HG02571 (cell line): ENCODE results near the gene MPHOSPH8.
A peak's percentile ranks its signal among the peaks of the same experiment; 100 is the strongest.

ENCODE experiments used
- ATAC-seq: cut with Tn5 transposase; IDR thresholded peaks from one replicate; pipeline ENCODE4 v1.9.1; 2021; ENCODE audit warnings: mild to moderate bottlenecking, moderate library complexity; ENCODE audit not compliant: unreplicated experiment

MPHOSPH8 gene, protein sequence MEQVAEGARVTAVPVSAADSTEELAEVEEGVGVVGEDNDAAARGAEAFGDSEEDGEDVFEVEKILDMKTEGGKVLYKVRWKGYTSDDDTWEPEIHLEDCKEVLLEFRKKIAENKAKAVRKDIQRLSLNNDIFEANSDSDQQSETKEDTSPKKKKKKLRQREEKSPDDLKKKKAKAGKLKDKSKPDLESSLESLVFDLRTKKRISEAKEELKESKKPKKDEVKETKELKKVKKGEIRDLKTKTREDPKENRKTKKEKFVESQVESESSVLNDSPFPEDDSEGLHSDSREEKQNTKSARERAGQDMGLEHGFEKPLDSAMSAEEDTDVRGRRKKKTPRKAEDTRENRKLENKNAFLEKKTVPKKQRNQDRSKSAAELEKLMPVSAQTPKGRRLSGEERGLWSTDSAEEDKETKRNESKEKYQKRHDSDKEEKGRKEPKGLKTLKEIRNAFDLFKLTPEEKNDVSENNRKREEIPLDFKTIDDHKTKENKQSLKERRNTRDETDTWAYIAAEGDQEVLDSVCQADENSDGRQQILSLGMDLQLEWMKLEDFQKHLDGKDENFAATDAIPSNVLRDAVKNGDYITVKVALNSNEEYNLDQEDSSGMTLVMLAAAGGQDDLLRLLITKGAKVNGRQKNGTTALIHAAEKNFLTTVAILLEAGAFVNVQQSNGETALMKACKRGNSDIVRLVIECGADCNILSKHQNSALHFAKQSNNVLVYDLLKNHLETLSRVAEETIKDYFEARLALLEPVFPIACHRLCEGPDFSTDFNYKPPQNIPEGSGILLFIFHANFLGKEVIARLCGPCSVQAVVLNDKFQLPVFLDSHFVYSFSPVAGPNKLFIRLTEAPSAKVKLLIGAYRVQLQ

GRCh38 chr13:19633479-19634255, at the start of gene MPHOSPH8:
MPHOSPH8 (plus strand) TSS chr13:19633659; CDS start chr13:19633749, 90 bp downstream.
- ATAC-seq = peak; percentile 94

- peak; percentile 81 for ATAC-seq
Measured at GRCh38 chr13:19586904-19587634, 46.4 kb upstream of the MPHOSPH8 start.

GRCh38 chr13:19587635-19588300, 45.7 kb upstream of the MPHOSPH8 start:
- ATAC-seq = peak; percentile 76

DNA sequence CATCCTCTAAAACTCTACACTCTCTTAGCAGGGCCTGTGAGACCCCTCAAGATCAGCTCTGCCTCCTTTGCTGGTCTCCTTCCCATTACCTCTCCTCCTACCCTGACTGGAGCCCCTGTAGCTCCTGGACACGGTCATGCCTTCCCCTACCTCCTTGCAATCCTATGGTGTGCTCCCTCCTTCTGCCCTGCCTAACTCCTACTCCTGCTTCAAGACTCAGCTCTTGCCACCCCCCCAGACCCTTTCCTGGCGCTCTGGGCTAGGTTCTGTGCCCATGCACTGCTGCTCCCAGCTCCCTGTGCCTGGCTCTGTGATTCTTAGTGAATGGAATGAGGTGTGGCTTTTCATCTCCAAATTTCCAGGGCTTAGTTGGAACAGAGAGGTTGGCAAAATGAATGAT, 44.1 kb upstream of the MPHOSPH8 start:
- no peak for ATAC-seq

GRCh38 chr13:19590423-19590822, 43.0 kb upstream of the MPHOSPH8 start:
- no peak for ATAC-seq

DNA sequence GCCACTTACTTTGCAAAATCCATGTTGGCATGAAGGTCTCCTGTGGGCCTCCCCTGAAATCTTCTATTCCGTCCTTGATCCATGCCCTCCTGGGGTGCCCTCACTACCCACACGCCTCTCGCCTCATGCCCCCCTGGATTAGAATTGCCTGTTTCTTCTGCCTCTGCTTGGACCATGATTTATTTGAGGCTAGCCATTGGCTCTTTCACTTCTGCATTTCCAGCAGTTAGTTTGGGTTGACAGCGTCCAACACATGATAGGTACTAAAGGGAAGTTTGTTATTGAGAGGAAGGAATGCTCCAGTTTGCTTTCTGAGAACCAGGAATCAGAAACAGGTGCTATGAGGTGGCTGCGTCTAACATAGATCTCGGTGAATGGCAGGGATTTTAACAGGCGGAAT, 41.6 kb upstream of the MPHOSPH8 start:
- ATAC-seq = no peak

DNA sequence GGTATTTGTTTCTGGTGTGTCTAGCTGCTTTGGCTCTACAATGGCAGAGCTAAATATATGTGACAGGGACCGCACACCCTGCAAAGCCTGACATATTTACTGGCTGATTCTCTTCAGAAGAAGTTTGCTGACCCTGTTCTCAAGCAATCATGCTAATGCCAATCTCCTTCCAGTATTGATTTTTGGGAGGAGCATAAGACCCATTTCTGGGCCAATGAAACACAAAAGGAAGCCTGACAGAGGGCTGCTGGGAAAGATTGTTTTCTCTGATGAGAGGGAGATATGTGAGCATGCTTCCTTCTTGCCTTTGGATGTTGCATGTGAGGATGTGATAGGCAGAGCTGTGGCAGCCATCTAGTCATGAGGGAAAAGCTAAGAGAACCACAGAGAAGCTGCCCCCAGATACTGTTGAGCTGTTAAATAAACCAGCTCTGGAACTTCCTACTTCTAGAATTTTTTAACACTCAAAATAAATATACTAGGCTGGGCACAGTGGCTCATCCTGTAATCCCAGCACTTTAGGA, 40.7 kb upstream of the MPHOSPH8 start:
- no peak for ATAC-seq

DNA sequence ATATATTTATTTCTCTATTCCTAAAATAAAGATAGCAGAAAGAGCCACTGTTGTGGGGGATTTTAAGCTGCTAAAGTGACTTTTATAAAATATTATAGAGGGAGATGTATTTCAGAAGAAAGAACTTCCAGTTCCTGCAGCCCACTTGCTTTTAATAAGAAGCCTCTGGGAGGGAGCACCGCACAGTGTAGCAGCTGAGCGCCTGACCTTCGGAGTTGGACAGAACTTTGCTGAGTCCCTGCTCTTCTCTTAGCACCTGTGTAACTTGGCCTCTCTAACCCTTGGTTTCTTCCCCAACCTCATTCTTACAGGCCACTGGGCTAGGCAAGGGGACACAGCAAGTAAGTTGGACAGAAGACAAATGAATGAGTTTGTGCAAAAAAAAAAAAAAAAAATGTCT, 37.4 kb upstream of the MPHOSPH8 start:
- no peak for ATAC-seq

GRCh38 chr13:19596960-19597361, 36.5 kb upstream of the MPHOSPH8 start:
- ATAC-seq = no peak

GRCh38 chr13:19597523-19597922, 35.9 kb upstream of the MPHOSPH8 start:
- ATAC-seq = no peak

GRCh38 chr13:19601749-19602725, 31.4 kb upstream of the MPHOSPH8 start:
- peak; percentile 79 for ATAC-seq

- no peak for ATAC-seq
Measured at GRCh38 chr13:19604306-19604705, 29.2 kb upstream of the MPHOSPH8 start.

DNA sequence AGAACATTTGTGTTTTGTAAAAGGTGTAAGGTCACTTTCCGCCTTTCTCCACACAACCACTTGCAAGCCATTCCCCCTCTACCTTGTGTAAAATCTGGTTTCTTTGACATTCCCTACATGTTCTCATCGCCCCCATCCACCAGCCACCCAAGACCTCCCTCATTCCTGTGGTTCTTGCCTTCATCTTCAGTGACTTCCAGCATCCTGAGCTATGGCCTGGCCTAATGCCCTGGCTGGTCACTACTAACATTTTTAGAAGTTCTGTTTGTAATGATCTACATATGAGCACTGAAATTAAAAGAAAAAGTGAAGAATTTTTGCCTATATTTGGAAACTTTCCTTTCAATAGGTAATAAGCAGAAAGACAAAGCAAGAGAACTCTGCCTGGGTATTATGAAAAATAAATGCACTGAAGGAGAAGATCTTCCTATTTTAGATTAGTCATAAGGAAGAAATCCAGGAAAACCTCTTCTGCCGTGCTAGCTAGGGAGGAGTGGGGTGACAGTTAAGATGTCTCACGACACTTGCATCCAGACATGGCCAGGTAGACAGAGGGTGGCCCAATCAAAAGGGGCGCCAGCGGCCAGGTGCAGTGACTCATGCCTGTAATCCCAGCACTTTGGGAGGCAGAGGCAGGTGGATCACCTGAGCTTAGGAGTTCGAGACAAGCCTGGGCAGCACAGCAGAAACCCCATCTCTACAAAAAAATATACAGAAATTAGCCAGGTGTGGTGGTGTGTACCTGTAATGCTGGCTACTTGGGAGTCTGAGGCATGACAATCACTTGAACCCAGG, 28.1 kb upstream of the MPHOSPH8 start:
- no peak for ATAC-seq

GRCh38 chr13:19606152-19606551, 27.3 kb upstream of the MPHOSPH8 start:
- no peak for ATAC-seq

GRCh38 chr13:19606737-19607136, 26.7 kb upstream of the MPHOSPH8 start:
- ATAC-seq = no peak

GRCh38 chr13:19607523-19608078, 25.9 kb upstream of the MPHOSPH8 start:
- no peak for ATAC-seq

DNA sequence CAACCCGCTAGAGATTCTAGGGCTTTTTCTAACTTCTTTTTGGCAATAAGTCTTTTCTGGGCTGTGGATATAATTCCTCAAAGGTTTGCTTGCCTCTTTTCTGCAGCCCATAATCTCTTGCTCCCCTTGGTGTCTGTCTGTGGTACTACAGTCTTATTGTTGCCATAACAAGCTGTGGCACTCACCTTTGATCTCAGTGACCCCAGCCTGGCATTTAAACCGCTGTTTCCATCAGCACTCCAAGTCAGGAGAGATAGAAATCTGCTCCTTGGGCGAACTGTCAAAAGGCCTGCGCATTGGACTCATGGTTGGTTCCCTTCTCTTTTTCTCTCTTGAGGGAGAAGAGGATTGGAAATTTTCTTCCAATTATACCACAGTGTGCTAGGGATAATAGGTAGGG, 14.5 kb upstream of the MPHOSPH8 start:
- ATAC-seq = no peak
